Fibroblast of lung (primary cell): ENCODE results near the gene ABCB4.

ENCODE experiments used
- EZH2 ChIP-seq: IDR thresholded peaks from 2 replicates; pipeline ENCODE4 v1.5.1; 2012; ENCODE audit warnings: low read length, control low read depth, mild to moderate bottlenecking; ENCODE audit errors: missing control alignments
- TF ChIP-seq, protein P1 (sequence below), 2 donors: IDR thresholded peaks in 1 of 2; conservative IDR thresholded peaks in 1 of 2; 1 replicate in 1 of 2; 2 replicates in 1 of 2; pipeline ENCODE4 v1.5.1; 2011 to 2012; ENCODE audit warnings: low read length in 2 of 2, control low read depth in 1 of 2, inconsistent platforms in 1 of 2, low read depth in 1 of 2, mild to moderate bottlenecking in 1 of 2

DNA sequence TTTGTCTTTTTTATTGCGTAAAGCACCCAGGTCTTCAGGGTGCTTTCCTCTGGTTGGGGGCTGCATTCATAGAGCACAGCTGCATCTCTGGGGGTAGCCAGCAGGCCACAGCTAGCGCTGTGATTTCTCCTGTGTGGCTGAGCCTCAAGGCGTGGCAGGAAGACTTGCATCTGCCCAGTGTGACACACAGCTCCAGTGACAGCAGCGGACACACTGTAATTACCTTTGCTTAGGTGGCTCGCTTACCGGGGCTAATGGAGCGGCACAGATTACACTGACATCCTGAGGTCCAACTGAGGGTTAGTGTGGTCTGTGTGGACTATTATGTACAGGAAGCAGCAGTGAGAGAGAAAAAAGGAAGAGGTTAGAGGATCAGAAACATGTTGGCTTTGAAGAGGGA, 27.1 kb downstream of the ABCB4 start:
- no peak for TF ChIP-seq EZH2
- TF ChIP-seq, protein P1, sequence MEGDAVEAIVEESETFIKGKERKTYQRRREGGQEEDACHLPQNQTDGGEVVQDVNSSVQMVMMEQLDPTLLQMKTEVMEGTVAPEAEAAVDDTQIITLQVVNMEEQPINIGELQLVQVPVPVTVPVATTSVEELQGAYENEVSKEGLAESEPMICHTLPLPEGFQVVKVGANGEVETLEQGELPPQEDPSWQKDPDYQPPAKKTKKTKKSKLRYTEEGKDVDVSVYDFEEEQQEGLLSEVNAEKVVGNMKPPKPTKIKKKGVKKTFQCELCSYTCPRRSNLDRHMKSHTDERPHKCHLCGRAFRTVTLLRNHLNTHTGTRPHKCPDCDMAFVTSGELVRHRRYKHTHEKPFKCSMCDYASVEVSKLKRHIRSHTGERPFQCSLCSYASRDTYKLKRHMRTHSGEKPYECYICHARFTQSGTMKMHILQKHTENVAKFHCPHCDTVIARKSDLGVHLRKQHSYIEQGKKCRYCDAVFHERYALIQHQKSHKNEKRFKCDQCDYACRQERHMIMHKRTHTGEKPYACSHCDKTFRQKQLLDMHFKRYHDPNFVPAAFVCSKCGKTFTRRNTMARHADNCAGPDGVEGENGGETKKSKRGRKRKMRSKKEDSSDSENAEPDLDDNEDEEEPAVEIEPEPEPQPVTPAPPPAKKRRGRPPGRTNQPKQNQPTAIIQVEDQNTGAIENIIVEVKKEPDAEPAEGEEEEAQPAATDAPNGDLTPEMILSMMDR (conservative IDR thresholded peaks at IDR 0.05 in 1 of 2, IDR thresholded peaks at IDR 0.05 in 1 of 2; ENCODE audit: low read depth in 1 of 2, low read length in 2 of 2), result no peak
